HepG2 (cell line): ENCODE data around the gene ANKAR. TPM values are rescaled to one million over a fixed set of nuclear protein-coding genes. Genes with fewer than 3 reads are reported as not detected.

Experiments
- ATAC-seq: fragments of 200-7000 bp; cut with Tn5 transposase; 3 replicates; pipeline ENCODE4 v1.9.1; 2020; ENCODE audit warnings: mild to moderate bottlenecking, moderate library complexity
- BruUV-seq: library from RNA; stranded (reverse); fragments of 400-500 nt; replicated peaks from 2 replicates; lab custom pipeline; 2021; lab: Mats Ljungman, UMichigan
- CTCF ChIA-PET: fragments of 300-600 bp; formaldehyde crosslinking; extraction: SDS; loops from one replicate; lab custom pipeline; 2021; ENCODE audit warnings: low total read pairs, inconsistent platforms, low intra/inter-chr PET ratio; lab: Yijun Ruan, JAX
- POLR2A ChIA-PET: fragments of 350-600 bp; sonication (Branson Sonifier 250); formaldehyde crosslinking; loops from one replicate; lab custom pipeline; 2020; ENCODE audit warnings: antibody characterized with exemption, inconsistent platforms; lab: Yijun Ruan, JAX
- DNase-seq: peaks from one replicate; pipeline ENCODE4 v3.0.0-alpha.2; 2015; ENCODE audit warnings: low spot score
- FAIRE-seq: peaks from 3 replicates; lab custom pipeline; 2011; peaks lifted over from hg19 to GRCh38; lab: Jason Lieb, UNC
- H2AFZ ChIP-seq: one replicate; pipeline ENCODE4 v1.6.1; 2011; ENCODE audit warnings: low read length, inconsistent platforms
- H3K27ac ChIP-seq: fragments of 300-600 bp; 3 replicates; pipeline ENCODE4 v1.8.0; 2011; ENCODE audit warnings: mixed run types, mild to moderate bottlenecking, mixed read lengths, low read length, inconsistent platforms; ENCODE audit not compliant: insufficient read depth; ENCODE audit errors: extremely low read length
- H3K27me3 ChIP-seq, 2 experiments: fragments of 200-600 bp in 1 of 2; 2 replicates in 1 of 2; 3 replicates in 1 of 2; pipeline versions ENCODE4 v1.6.0 to v1.8.0; 2011; ENCODE audit warnings: low read length in 2 of 2, mild to moderate bottlenecking in 2 of 2, moderate library complexity in 2 of 2, inconsistent platforms in 1 of 2; ENCODE audit not compliant: insufficient read depth in 2 of 2, control insufficient read depth in 1 of 2
- H3K36me3 ChIP-seq, 2 experiments: fragments of 200-600 bp in 1 of 2; replicated peaks in 1 of 2; 2 replicates in 1 of 2; 3 replicates in 1 of 2; pipeline versions ENCODE4 v1.5.1 to v1.8.0; 2011; ENCODE audit warnings: low read length in 2 of 2, inconsistent platforms in 1 of 2; ENCODE audit not compliant: insufficient read depth in 2 of 2, control insufficient read depth in 1 of 2
- H3K4me1 ChIP-seq: 2 replicates; pipeline ENCODE4 v1.5.1; 2012; ENCODE audit warnings: low read length, inconsistent platforms; ENCODE audit not compliant: insufficient read depth
- H3K4me2 ChIP-seq: 2 replicates; pipeline ENCODE4 v1.6.0; 2011; ENCODE audit warnings: low read depth, low read length, inconsistent platforms
- H3K4me3 ChIP-seq, 3 experiments: fragments of 200-600 bp in 1 of 3; sonication (generic), shearing (Covaris generic) in 1 of 3; replicated peaks in 1 of 3; 2 replicates each; pipeline ENCODE4 v1.5.1; 2011 to 2016; ENCODE audit warnings: low read length in 3 of 3, inconsistent platforms in 2 of 3, low read depth in 2 of 3, mild to moderate bottlenecking in 2 of 3, control low read depth in 1 of 3, mixed read lengths in 1 of 3; ENCODE audit not compliant: insufficient read depth in 1 of 3
- H3K79me2 ChIP-seq: one replicate; pipeline ENCODE4 v1.6.1; 2011; ENCODE audit warnings: low read length, inconsistent platforms; ENCODE audit not compliant: insufficient read depth
- H3K9ac ChIP-seq: 2 replicates; pipeline ENCODE4 v1.6.0; 2011; ENCODE audit warnings: mild to moderate bottlenecking, low read depth, low read length, inconsistent platforms; ENCODE audit not compliant: insufficient read depth
- H3K9me3 ChIP-seq: 2 replicates; pipeline ENCODE4 v1.5.1; 2012; ENCODE audit warnings: mild to moderate bottlenecking, low read length
- H4K20me1 ChIP-seq: 2 replicates; pipeline ENCODE4 v1.6.0; 2011; ENCODE audit warnings: inconsistent platforms, mild to moderate bottlenecking, low read length, moderate library complexity; ENCODE audit not compliant: insufficient read depth
- ATF7-NPFF ChIP-seq: sonication (generic); formaldehyde crosslinking; IDR thresholded peaks from 2 replicates; pipeline ENCODE4 v1.8.1; 2023; ENCODE audit warnings: mild to moderate bottlenecking, low read depth, missing genetic modification reagents, moderate library complexity
- BHLHE40 ChIP-seq: IDR thresholded peaks from 2 replicates; pipeline ENCODE4 v1.6.1; 2011; ENCODE audit warnings: low read length, improper control_type of control experiment
- EZH2 ChIP-seq: conservative IDR thresholded peaks from 2 replicates; pipeline ENCODE4 v1.6.1; 2012; ENCODE audit warnings: mild to moderate bottlenecking, low read depth, low read length, moderate library complexity
- GMEB2 ChIP-seq: IDR thresholded peaks from 2 replicates; pipeline ENCODE4 v1.6.1; 2016; ENCODE audit warnings: missing biosample characterization, missing genetic modification reagents, low read depth
- RBM39 ChIP-seq: fragments of 200-400 bp; formaldehyde crosslinking; IDR thresholded peaks from one replicate; pipeline ENCODE4 v1.6.1; 2018; ENCODE audit warnings: antibody characterized with exemption, mild to moderate bottlenecking, low read depth, low read length; ENCODE audit not compliant: poor library complexity, severe bottlenecking
- SAP130 ChIP-seq: IDR thresholded peaks from 2 replicates; pipeline ENCODE4 v1.6.1; 2016; ENCODE audit warnings: low read depth
- SNAI1 ChIP-seq: sonication (generic); formaldehyde crosslinking; IDR thresholded peaks from 2 replicates; pipeline ENCODE4 v1.5.0; 2020; ENCODE audit warnings: mild to moderate bottlenecking, missing genetic modification reagents, borderline replicate concordance
- SP140L ChIP-seq: sonication (generic); formaldehyde crosslinking; IDR thresholded peaks from 2 replicates; pipeline ENCODE4 v1.4.0; 2020; ENCODE audit warnings: missing genetic modification reagents, borderline replicate concordance
- ZBTB38 ChIP-seq: sonication (generic); formaldehyde crosslinking; IDR thresholded peaks from 2 replicates; pipeline ENCODE4 v1.5.1; 2020; ENCODE audit warnings: mild to moderate bottlenecking, missing genetic modification reagents
- ZFAT ChIP-seq: sonication (generic); formaldehyde crosslinking; conservative IDR thresholded peaks from 2 replicates; pipeline ENCODE4 v1.8.1; 2023; ENCODE audit warnings: missing genetic modification reagents, inconsistent platforms
- ZFP90 ChIP-seq: sonication (generic); formaldehyde crosslinking; IDR thresholded peaks from 2 replicates; pipeline ENCODE4 v1.8.0; 2022; ENCODE audit warnings: missing genetic modification reagents, mild to moderate bottlenecking, inconsistent platforms, borderline replicate concordance
- ZKSCAN5 ChIP-seq: sonication (generic); formaldehyde crosslinking; IDR thresholded peaks from 2 replicates; pipeline ENCODE4 v1.5.1; 2020; ENCODE audit warnings: mild to moderate bottlenecking, missing genetic modification reagents
- ZNF512 ChIP-seq: sonication (generic); formaldehyde crosslinking; IDR thresholded peaks from 2 replicates; pipeline ENCODE4 v1.4.0; 2020; ENCODE audit warnings: mild to moderate bottlenecking, missing genetic modification reagents
- ZNF776 ChIP-seq: sonication (generic); formaldehyde crosslinking; IDR thresholded peaks from 2 replicates; pipeline ENCODE4 v1.4.0; 2020; ENCODE audit warnings: mild to moderate bottlenecking, missing genetic modification reagents
- ZSCAN21 ChIP-seq: sonication (generic); formaldehyde crosslinking; IDR thresholded peaks from 2 replicates; pipeline ENCODE4 v1.8.0; 2022; ENCODE audit warnings: mild to moderate bottlenecking, missing genetic modification reagents, moderate library complexity, borderline replicate concordance
- WGBS: methylation state at CpG from one replicate; pipeline ENCODE4 v1.1.6; 2017; ENCODE audit warnings: low lambda C conversion rate; 5-methylcytosine and 5-hydroxymethylcytosine counted together
- in situ Hi-C: cut with HindIII; loops from 2 replicates; pipeline ENCODE4 v1.10.0; 2017; ENCODE audit warnings: low pct_unique_long_range_greater_than_20kb; ENCODE audit not compliant: extremely low pct_ligation_motif_present
- intact Hi-C: fragments of 100-400 bp; cut with micrococcal nuclease; formaldehyde crosslinking; loops from one replicate; pipeline ENCODE4 v1.10.0; 2022; ENCODE audit not compliant: unreplicated experiment
- polyA plus RNA-seq, 8 experiments: library from polyadenylated mRNA; depleted of rRNA in 3 of 8; stranded (reverse) in 7 of 8; unstranded in 1 of 8; fragments of >200 nt; fragmentation: Illumina TruSeq in 4 of 8; extraction: Trizol in 4 of 8; gene quantifications; 2 replicates each; pipeline versions ENCODE4 v1.2.1 to v1.2.3, GENCODE V29; 2011 to 2016; ENCODE audit warnings: low read depth in 4 of 8, missing spikeins in 1 of 8, mixed read lengths in 1 of 8; ENCODE audit not compliant: insufficient read depth in 1 of 8
- total RNA-seq, 5 experiments: library from RNA; depleted of rRNA; stranded (reverse); fragments of >200 nt; fragmentation: Illumina TruSeq; extraction: Trizol; gene quantifications; 2 replicates each; pipeline ENCODE4 v1.2.3, GENCODE V29; 2016; ENCODE audit warnings: low read depth in 1 of 5
- TF ChIP-seq, protein P1 (sequence below): sonication (generic); formaldehyde crosslinking; IDR thresholded peaks from 2 replicates; pipeline ENCODE4 v1.4.0; 2020; ENCODE audit warnings: missing genetic modification reagents

ANKAR gene
- total and polyA plus RNA-seq, 2 of the 13 experiments (the other 11 are each of a cell fraction or from before 2014, with no cell fraction given) = 3.6 to 5.0 TPM

- TF ChIP-seq, protein P1, sequence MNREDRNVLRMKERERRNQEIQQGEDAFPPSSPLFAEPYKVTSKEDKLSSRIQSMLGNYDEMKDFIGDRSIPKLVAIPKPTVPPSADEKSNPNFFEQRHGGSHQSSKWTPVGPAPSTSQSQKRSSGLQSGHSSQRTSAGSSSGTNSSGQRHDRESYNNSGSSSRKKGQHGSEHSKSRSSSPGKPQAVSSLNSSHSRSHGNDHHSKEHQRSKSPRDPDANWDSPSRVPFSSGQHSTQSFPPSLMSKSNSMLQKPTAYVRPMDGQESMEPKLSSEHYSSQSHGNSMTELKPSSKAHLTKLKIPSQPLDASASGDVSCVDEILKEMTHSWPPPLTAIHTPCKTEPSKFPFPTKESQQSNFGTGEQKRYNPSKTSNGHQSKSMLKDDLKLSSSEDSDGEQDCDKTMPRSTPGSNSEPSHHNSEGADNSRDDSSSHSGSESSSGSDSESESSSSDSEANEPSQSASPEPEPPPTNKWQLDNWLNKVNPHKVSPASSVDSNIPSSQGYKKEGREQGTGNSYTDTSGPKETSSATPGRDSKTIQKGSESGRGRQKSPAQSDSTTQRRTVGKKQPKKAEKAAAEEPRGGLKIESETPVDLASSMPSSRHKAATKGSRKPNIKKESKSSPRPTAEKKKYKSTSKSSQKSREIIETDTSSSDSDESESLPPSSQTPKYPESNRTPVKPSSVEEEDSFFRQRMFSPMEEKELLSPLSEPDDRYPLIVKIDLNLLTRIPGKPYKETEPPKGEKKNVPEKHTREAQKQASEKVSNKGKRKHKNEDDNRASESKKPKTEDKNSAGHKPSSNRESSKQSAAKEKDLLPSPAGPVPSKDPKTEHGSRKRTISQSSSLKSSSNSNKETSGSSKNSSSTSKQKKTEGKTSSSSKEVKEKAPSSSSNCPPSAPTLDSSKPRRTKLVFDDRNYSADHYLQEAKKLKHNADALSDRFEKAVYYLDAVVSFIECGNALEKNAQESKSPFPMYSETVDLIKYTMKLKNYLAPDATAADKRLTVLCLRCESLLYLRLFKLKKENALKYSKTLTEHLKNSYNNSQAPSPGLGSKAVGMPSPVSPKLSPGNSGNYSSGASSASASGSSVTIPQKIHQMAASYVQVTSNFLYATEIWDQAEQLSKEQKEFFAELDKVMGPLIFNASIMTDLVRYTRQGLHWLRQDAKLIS (CRISPR knock-in tag) = no peak
- TF ChIP-seq, all 625 proteins: peak for 8
Observed at GRCh38 chr2:189698020-189698887, 23.8 kb downstream of the ANKAR start (continued).

DNA sequence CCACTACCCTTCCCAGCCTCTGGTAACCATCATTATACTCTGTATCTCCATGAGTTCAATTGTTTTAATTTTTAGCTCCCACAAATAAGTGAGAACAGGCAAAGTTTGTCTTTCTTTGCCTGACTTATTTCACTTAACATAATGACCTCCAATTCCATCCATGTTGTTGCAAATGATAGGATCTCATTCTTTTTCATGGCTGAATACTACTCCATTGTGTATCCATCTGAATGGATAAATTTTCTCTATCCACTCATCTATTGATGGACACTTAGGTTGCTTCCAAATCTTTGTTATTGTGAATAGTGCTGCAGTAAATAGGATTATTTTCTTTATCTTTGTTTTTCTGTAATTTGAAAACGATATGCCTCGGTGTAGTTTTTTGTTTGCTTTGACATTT lies 26.2 kb downstream of the ANKAR start:
- H3K79me2 ChIP-seq = no peaks in the 10 kb centered on the region
- H3K4me3 ChIP-seq = no peak overlapping the region
- no peak overlapping the region for H3K27ac ChIP-seq
- no peaks in the 10 kb centered on the region for H3K27me3 ChIP-seq
- no peak overlapping the region for H3K4me2 ChIP-seq
- ChIA-PET CTCF (no interaction called here), POLR2A (no interaction called here)
- no peaks in the 10 kb centered on the region for H3K9me3 ChIP-seq
- in situ Hi-C loops = no loop called here
- ATAC-seq = no peak
- H3K36me3 ChIP-seq = no peaks in the 10 kb centered on the region; a peak in 1 of 5 replicates
- no peak overlapping the region for H2AFZ ChIP-seq
- BruUV-seq = no TSS peak
- no peak overlapping the region for H3K9ac ChIP-seq
- no peaks in the 10 kb centered on the region for H4K20me1 ChIP-seq
- H3K4me1 ChIP-seq = no peaks in the 10 kb centered on the region
- no peak for FAIRE-seq
- intact Hi-C loops = no loop called here
- WGBS = 49% methylated on average over 2 of the region's 2 CpGs
- DNase-seq = no peak
- no peak for TF ChIP-seq RBM39
- TF ChIP-seq ZBTB38 = no peak
- no peak for TF ChIP-seq SP140L
- TF ChIP-seq SNAI1 (CRISPR knock-in tag) = no peak
- TF ChIP-seq BHLHE40 = no peak
- TF ChIP-seq SAP130 (CRISPR knock-in tag) = no peak
- TF ChIP-seq ZNF512 (CRISPR knock-in tag) = no peak
- TF ChIP-seq ZSCAN21 (CRISPR knock-in tag) = no peak
- TF ChIP-seq ATF7-NPFF (CRISPR knock-in tag) = no peak
- TF ChIP-seq ZNF776 (CRISPR knock-in tag) = no peak
- no peak for TF ChIP-seq ZKSCAN5 (CRISPR knock-in tag)
- TF ChIP-seq ZFP90 (CRISPR knock-in tag) = no peak
- no peak for TF ChIP-seq EZH2
- TF ChIP-seq ZFAT (CRISPR knock-in tag) = no peak
- no peak for TF ChIP-seq GMEB2 (CRISPR knock-in tag)
